ENCODE measurements around the gene CDR2L. TPM values are rescaled to one million over a fixed set of nuclear protein-coding genes. Genes with fewer than 3 reads are reported as not detected.

The CDR2L gene
- total and polyA plus RNA-seq, 8 donors = 4.4 to 78.8 (median 10.9) TPM

DNA sequence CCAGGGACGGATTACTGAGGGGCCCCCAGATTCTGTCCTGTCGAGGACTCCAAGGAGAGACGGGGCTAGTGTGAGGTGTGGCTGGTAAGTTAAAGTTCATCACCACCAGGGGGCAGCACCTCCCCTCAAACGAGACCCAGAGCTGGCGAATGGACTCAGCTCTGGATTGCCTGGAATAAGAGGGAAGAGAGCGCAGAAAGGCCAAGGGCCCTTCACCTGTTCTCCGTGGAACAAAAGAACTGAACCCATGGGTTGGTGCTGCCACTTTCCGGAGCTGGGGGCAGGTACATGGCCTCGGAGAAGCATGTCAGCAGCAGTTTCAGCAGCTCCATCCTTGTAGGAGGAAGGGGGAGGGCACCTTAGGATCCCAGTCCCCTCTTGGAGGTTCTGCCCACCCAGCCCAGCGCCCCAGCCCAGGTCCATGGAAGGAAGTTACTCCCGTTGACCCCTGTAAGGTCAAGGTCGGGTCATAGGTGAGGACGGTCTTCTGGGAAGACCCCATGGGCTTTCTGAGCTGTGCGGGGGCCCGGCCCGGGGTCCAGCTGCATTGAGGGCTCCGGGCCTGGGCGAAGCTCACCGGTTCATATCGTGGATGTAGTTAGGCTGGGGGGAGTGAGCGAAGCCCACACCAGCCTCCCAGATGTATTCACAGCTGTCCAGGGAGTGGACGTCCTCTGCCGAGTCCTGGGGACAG lies 25.6 kb upstream of the CDR2L start:
- intact Hi-C loops (cut with DNase I; ENCODE audit: low total_unique reads) = no loop called here
- peak; percentile 93 to 96 for DNase-seq
- Histone ChIP-seq H3K9me3 (no peaks in the 10 kb centered on the region), H3K27ac (peak overlapping the region in 4 of 5 donors; percentile 4 to 44 (median 16)), H3K4me1 (peaks cover 12 to 44% (median 32%) of the 10 kb centered on the region in 4 donors), H3K27me3 (no peaks in the 10 kb centered on the region), H3K36me3 (peaks cover 6 to 69% (median 54%) of the 10 kb centered on the region in 4 donors), H3K4me3 (no peak overlapping the region)
- WGBS, 5 donors = 38 to 56% (median 43%) methylated on average over 19 to 23 of the region's 23 CpGs
- no peak for TF ChIP-seq POLR2A (IDR thresholded peaks at IDR 0.05)
- no peak for TF ChIP-seq EP300 (IDR thresholded peaks at IDR 0.05)
- peak in 2 of 3 donors; percentile 12 to 74 for TF ChIP-seq POLR2AphosphoS5 (IDR thresholded peaks at IDR 0.05)
- TF ChIP-seq, protein P1, sequence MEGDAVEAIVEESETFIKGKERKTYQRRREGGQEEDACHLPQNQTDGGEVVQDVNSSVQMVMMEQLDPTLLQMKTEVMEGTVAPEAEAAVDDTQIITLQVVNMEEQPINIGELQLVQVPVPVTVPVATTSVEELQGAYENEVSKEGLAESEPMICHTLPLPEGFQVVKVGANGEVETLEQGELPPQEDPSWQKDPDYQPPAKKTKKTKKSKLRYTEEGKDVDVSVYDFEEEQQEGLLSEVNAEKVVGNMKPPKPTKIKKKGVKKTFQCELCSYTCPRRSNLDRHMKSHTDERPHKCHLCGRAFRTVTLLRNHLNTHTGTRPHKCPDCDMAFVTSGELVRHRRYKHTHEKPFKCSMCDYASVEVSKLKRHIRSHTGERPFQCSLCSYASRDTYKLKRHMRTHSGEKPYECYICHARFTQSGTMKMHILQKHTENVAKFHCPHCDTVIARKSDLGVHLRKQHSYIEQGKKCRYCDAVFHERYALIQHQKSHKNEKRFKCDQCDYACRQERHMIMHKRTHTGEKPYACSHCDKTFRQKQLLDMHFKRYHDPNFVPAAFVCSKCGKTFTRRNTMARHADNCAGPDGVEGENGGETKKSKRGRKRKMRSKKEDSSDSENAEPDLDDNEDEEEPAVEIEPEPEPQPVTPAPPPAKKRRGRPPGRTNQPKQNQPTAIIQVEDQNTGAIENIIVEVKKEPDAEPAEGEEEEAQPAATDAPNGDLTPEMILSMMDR (IDR thresholded peaks at IDR 0.05) = peak in 5 of 7 experiments; percentile 49 to 83 (median 77)

DNA sequence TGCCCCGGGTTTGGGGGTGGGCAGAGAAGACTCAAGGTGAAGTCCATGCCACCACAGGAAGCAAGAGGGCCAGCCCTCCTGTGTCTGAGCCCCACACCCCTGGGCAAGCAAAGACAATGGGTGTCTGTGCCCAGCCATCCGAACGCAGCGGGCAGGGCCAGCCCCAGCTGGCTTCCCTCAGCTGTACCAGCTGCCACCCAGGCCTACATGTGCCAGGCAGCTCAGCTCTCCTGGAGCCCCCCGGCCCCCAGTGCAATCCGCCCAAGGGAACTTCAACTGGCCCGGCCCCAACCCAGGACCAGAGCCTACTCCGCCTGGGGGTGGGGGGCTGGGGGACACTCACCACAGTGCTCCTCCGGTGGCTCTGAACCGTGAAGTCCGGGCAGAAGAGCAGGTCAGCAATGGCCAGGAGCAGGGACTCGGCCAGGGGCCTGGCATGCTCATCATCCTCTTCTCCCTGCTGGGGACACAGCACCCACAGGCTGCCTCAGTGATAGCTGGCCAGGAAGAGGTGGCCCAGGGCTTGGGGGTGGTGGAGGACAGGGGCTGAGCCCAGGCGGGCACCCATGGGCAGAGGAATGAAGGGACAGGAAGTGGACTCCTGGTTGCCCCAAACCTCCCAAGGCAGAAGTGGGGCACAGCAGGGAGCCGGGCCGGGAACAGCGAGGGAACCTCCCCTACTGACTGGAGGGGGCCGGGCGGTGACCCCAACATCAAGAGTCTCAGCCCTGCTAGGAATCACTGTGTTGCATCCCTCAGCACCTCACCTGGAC lies 24.6 kb upstream of the CDR2L start:
- H3K27ac ChIP-seq = peak overlapping the region in 1 of 5 donors; percentile 16
- no peak for TF ChIP-seq POLR2AphosphoS5 (IDR thresholded peaks at IDR 0.05)
- TF ChIP-seq, protein P1 (IDR thresholded peaks at IDR 0.05) = no peak
- TF ChIP-seq EP300 (IDR thresholded peaks at IDR 0.05) = no peak
- TF ChIP-seq POLR2A (IDR thresholded peaks at IDR 0.05) = no peak
- intact Hi-C loops (cut with DNase I; ENCODE audit: low total_unique reads) = no loop called here
- no peak overlapping the region for H3K4me3 ChIP-seq
- no peak for DNase-seq
- H3K9me3 ChIP-seq = no peaks in the 10 kb centered on the region
- H3K4me1 ChIP-seq = peaks cover 12 to 44% (median 32%) of the 10 kb centered on the region in 4 donors
- WGBS, 5 donors = 60 to 81% (median 74%) methylated on average over 9 to 18 of the region's 18 CpGs
- peaks cover 6 to 62% (median 49%) of the 10 kb centered on the region in 4 donors for H3K36me3 ChIP-seq
- no peaks in the 10 kb centered on the region for H3K27me3 ChIP-seq

DNA sequence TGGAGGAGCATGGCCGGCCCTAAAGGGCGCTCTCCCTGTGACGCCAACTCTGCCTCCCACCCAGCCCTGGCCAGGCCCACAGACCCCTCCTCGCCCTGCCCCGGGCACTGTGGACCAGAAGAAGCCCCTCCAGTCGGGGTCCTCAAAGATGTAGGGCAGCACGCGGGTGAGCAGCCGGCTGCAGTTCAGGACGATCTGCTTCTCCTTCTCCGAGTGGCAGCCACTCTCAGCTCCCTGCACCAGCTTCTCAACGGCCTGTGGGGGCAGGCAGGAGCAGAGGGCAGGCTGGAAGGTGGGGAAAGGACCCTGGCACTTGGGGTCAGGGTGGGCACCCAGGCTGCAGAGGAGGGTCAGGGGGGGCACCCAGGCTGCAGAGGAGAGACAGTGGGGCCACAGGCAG lies 23.8 kb upstream of the CDR2L start:
- no peaks in the 10 kb centered on the region for H3K27me3 ChIP-seq
- TF ChIP-seq EP300 (IDR thresholded peaks at IDR 0.05) (no peak), POLR2A (IDR thresholded peaks at IDR 0.05) (no peak), POLR2AphosphoS5 (IDR thresholded peaks at IDR 0.05) (no peak)
- TF ChIP-seq, protein P1 (IDR thresholded peaks at IDR 0.05) = no peak
- 49 to 67% (median 60%) methylated on average over 2 to 12 of the region's 12 CpGs for WGBS, 5 donors
- peaks cover 6 to 54% (median 42%) of the 10 kb centered on the region in 4 donors for H3K36me3 ChIP-seq
- no peak overlapping the region for H3K4me3 ChIP-seq
- DNase-seq = no peak
- intact Hi-C loops (cut with DNase I; ENCODE audit: low total_unique reads) = no loop called here
- H3K4me1 ChIP-seq = peaks cover 20 to 46% (median 38%) of the 10 kb centered on the region in 4 donors
- no peak overlapping the region for H3K27ac ChIP-seq
- no peaks in the 10 kb centered on the region for H3K9me3 ChIP-seq

DNA sequence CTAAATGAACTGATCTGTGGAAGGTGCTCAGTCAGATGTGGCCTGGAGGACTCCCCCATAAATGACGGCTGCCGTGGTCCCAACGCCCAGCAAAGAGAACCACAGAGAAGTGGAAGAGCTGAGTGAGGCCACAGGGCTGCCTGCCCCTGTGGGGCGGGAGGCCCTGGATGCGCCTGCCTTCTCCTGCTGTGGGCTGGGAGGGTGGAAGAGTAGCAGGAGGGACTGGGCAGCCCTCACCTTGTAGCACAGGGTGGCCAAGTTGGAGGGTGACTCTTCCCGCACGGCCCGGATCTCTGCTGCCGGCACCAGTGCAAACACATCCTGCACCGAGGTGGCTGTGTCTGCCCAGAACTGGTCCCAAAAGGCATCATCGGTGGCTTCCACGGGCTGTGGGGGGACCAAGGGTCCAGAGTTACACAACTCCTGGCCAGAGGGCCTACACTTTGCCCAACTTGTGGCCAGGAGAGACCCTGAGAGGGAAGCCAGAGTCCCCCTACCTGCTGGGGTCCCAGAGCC lies 23.1 kb upstream of the CDR2L start:
- peaks cover 26 to 53% (median 44%) of the 10 kb centered on the region in 4 donors for H3K4me1 ChIP-seq
- H3K4me3 ChIP-seq = no peak overlapping the region
- WGBS, 5 donors = 43 to 92% (median 61%) methylated on average over 5 to 12 of the region's 12 CpGs
- TF ChIP-seq EP300 (IDR thresholded peaks at IDR 0.05) (no peak), POLR2A (IDR thresholded peaks at IDR 0.05) (no peak), POLR2AphosphoS5 (IDR thresholded peaks at IDR 0.05) (no peak)
- TF ChIP-seq, protein P1 (IDR thresholded peaks at IDR 0.05) = no peak
- H3K9me3 ChIP-seq = no peaks in the 10 kb centered on the region
- no peaks in the 10 kb centered on the region for H3K27me3 ChIP-seq
- H3K36me3 ChIP-seq = peaks cover 6 to 47% (median 37%) of the 10 kb centered on the region in 4 donors
- no peak for DNase-seq
- intact Hi-C loops (cut with DNase I; ENCODE audit: low total_unique reads) = no loop called here
- no peak overlapping the region for H3K27ac ChIP-seq

Data from stomach (tissue), 9 donors.